IPS-18a (cell line): ENCODE data around the gene TAF11L8.
"Not testable (repeated sequence)": the region's sequence is repeated elsewhere in the genome, so short reads cannot be mapped to it uniquely, and the experiment has no call there.

Experiments used
- H3K27ac ChIP-seq: one replicate; pipeline ENCODE4 v1.5.1; 2013; ENCODE audit warnings: low read length
- H3K27me3 ChIP-seq: one replicate; pipeline ENCODE4 v1.6.1; 2013; ENCODE audit warnings: mild to moderate bottlenecking, low read length; ENCODE audit not compliant: control insufficient read depth, insufficient read depth
- H3K36me3 ChIP-seq: one replicate; pipeline ENCODE4 v1.6.1; 2013; ENCODE audit warnings: low read depth, low read length; ENCODE audit not compliant: control insufficient read depth
- H3K4me1 ChIP-seq: one replicate; pipeline ENCODE4 v1.6.1; 2013; ENCODE audit warnings: low read depth, low read length; ENCODE audit not compliant: control insufficient read depth
- H3K4me3 ChIP-seq: one replicate; pipeline ENCODE4 v1.5.1; 2013; ENCODE audit warnings: low read length
- H3K9ac ChIP-seq: one replicate; pipeline ENCODE4 v1.6.1; 2013; ENCODE audit warnings: mild to moderate bottlenecking, low read length, moderate library complexity
- H3K9me3 ChIP-seq: one replicate; pipeline ENCODE4 v1.6.1; 2013; ENCODE audit warnings: low read depth, low read length; ENCODE audit not compliant: control insufficient read depth

The TAF11L8 gene

GRCh38 chr5:17590860-17591259, at the start of gene TAF11L8:
Gene TAF11L8, minus strand, starts transcription at chr5:17590960.
- H3K4me1 ChIP-seq, H3K27me3 ChIP-seq, H3K36me3 ChIP-seq, H3K9me3 ChIP-seq, H3K27ac ChIP-seq, H3K9ac ChIP-seq, H3K4me3 ChIP-seq: not testable (repeated sequence)

GRCh38 chr5:17634160-17634559, 43.4 kb upstream of the TAF11L8 start, which contains the start of gene TAF11L14:
Gene TAF11L14, plus strand, starts transcription at chr5:17634460.
- Histone ChIP-seq H3K36me3 (no peaks in the 10 kb centered on the region), H3K9me3 (no peaks in the 10 kb centered on the region), H3K9ac (no peak within 1 kb of the TSS), H3K27ac (no peak within 1 kb of the TSS), H3K27me3 (no peaks in the 10 kb centered on the region), H3K4me1 (no peaks in the 10 kb centered on the region), H3K4me3 (no peak within 1 kb of the TSS)

GRCh38 chr5:17631788-17632187, 41.0 kb upstream of the TAF11L8 start, which contains the start of gene TAF11L13:
Gene TAF11L13, plus strand, starts transcription at chr5:17632088.
- not testable (repeated sequence) for H3K27ac ChIP-seq, H3K9ac ChIP-seq, H3K4me3 ChIP-seq, H3K27me3 ChIP-seq, H3K4me1 ChIP-seq, H3K9me3 ChIP-seq, H3K36me3 ChIP-seq

GRCh38 chr5:17625686-17626085, 34.9 kb upstream of the TAF11L8 start:
- H3K4me3 ChIP-seq = no peak overlapping the region
- no peaks in the 10 kb centered on the region for H3K27me3 ChIP-seq
- H3K27ac ChIP-seq = no peak overlapping the region
- H3K36me3 ChIP-seq = no peaks in the 10 kb centered on the region
- no peaks in the 10 kb centered on the region for H3K9me3 ChIP-seq
- no peaks in the 10 kb centered on the region for H3K4me1 ChIP-seq
- H3K9ac ChIP-seq = no peak overlapping the region

GRCh38 chr5:17620627-17621026, 29.9 kb upstream of the TAF11L8 start:
- H3K9ac ChIP-seq = no peak overlapping the region
- H3K27ac ChIP-seq = no peak overlapping the region
- H3K4me3 ChIP-seq = no peak overlapping the region
- H3K9me3 ChIP-seq = no peaks in the 10 kb centered on the region
- H3K27me3 ChIP-seq = no peaks in the 10 kb centered on the region
- no peaks in the 10 kb centered on the region for H3K4me1 ChIP-seq
- no peaks in the 10 kb centered on the region for H3K36me3 ChIP-seq

- H3K9ac ChIP-seq = no peak overlapping the region
- no peaks in the 10 kb centered on the region for H3K36me3 ChIP-seq
- H3K27ac ChIP-seq = no peak overlapping the region
- H3K4me1 ChIP-seq = no peaks in the 10 kb centered on the region
- no peaks in the 10 kb centered on the region for H3K27me3 ChIP-seq
- H3K9me3 ChIP-seq = no peaks in the 10 kb centered on the region
- H3K4me3 ChIP-seq = no peak overlapping the region
Measured at GRCh38 chr5:17619354-17619753, 28.6 kb upstream of the TAF11L8 start.

DNA sequence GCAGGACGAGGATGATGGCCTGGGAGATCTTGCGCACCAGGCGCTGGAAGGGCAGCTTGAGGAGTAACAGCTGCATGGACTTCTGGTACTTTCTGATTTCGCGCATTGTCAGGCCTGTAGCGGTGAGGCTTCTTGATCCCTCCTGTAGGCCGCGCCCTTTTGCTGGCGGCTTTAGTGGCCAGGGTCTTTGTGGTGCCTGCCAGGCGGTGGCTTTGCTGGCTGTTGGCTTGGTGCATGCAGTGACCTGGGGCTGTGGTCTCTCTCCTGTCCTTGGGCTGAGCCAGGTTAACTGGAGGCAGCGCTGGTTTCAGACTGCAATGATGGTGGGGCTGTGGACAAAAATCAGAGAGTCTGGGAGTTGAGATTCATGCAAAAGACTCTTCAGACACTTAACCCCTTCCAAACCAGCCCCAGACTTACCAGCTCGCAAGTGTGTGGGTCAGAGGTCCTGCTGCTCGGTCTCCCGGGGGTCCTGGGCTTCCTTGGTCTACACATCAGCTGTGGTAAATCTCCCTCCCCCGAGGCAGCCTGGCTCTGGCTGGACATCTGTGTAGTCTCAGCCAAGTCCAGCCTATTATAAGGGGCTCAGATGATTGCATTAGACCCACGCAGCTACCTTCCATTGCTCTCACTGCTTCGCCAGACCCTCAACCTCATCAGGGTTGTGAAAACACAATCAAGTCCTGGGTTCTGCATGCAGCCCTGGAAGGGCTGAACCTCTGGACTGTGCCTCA, 24.3 kb upstream of the TAF11L8 start:
- H3K9ac ChIP-seq = no peak overlapping the region
- H3K36me3 ChIP-seq = no peaks in the 10 kb centered on the region
- no peaks in the 10 kb centered on the region for H3K27me3 ChIP-seq
- no peaks in the 10 kb centered on the region for H3K9me3 ChIP-seq
- H3K27ac ChIP-seq = no peak overlapping the region
- no peaks in the 10 kb centered on the region for H3K4me1 ChIP-seq
- H3K4me3 ChIP-seq = no peak overlapping the region

DNA sequence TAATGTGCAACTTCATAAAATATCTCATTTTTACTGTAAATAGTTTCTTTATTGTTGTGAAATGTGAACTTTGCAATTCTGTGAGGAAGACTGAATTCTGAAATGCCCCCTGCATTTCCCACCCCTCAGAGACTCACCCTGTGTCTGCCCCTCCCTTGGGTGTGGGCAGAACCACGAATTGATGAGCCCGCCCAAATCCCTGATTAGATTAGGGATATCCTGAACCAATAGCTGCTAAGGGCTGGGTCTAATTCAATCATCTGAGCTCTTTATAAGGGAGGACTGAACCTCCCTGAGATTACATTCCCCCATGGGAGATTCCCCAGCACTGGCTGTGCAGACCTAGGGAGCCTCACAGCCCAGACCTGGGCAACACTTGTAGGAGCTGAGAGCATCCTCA, 19.3 kb upstream of the TAF11L8 start, which contains the start of gene TAF11L12:
TAF11L12 (plus strand) TSS at position 301 of the 400 bp plus-strand sequence.
- H3K27ac ChIP-seq, H3K4me3 ChIP-seq, H3K9me3 ChIP-seq, H3K4me1 ChIP-seq, H3K27me3 ChIP-seq, H3K36me3 ChIP-seq, H3K9ac ChIP-seq: not testable (repeated sequence)

GRCh38 chr5:17607461-17607860, 16.7 kb upstream of the TAF11L8 start:
- not testable (repeated sequence) for H3K4me3 ChIP-seq, H3K27me3 ChIP-seq, H3K9me3 ChIP-seq, H3K27ac ChIP-seq, H3K4me1 ChIP-seq, H3K36me3 ChIP-seq, H3K9ac ChIP-seq

DNA sequence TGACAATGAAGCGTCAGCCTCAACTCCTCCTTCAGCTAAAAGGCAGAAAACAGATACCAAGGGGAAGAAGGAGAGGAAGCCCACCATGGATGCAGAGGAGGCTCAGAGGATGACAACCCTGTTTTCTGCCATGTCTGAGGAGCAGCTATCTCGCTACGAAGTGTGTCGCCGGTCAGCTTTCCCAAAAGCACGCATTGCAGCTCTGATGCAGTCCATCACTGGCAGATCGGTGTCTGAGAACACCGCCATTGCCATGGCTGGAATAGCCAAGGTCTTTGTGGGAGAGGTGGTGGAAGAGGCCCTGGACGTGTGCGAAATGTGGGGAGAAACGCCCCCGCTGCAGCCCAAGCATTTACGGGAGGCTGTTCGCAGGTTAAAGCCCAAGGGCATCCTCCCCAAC, 14.2 kb upstream of the TAF11L8 start:
- Histone ChIP-seq H3K4me3 (no peak overlapping the region), H3K4me1 (no peaks in the 10 kb centered on the region), H3K36me3 (no peaks in the 10 kb centered on the region), H3K27me3 (no peaks in the 10 kb centered on the region), H3K9ac (no peak overlapping the region), H3K27ac (no peak overlapping the region), H3K9me3 (no peaks in the 10 kb centered on the region)

DNA sequence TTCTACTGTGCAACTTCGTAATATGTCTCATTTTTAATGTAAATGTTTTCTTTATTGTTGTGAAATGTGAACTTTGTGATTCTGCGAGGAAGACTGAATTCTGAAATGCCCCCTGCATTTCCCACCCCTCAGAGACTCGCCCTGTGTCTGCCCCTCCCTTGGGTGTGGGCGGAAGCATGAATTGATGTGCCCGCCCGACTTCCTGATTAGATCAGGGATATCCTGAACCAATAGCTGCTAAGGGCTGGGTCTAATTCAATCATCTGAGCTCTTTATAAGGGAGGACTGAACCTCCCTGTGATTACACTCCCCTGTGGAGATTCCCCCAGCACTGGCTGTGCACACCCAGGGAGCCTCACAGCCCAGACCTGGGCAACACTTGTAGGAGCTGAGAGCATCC, 13.1 kb upstream of the TAF11L8 start, which contains the start of gene TAF11L11:
TAF11L11 (plus strand) TSS at position 304 of the 400 bp plus-strand sequence.
- H3K27me3 ChIP-seq, H3K27ac ChIP-seq, H3K9me3 ChIP-seq, H3K36me3 ChIP-seq, H3K4me1 ChIP-seq, H3K4me3 ChIP-seq, H3K9ac ChIP-seq: not testable (repeated sequence)

DNA sequence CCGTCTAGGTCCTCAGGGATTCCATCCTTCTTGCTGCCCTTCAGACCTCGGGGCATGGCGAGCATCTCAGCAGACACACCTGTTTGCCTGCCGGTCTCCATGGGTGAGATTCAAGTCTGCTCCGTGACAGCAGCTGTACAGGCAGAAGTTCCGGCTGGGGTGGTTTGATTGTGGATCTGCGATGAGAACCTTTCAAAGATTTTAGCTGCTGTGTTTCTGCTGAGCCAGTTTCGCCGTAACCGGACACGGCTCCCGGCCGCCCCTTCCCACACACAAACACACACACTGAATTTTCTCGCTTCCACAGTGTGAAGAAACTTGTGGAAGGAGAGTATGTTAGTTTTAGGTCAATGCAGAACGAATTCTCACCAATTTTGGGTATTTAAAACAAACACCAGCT, 7.0 kb upstream of the TAF11L8 start, which contains the start of gene TAF11L10:
TAF11L10 (minus strand) TSS at position 101 of the 400 bp plus-strand sequence.
- H3K36me3 ChIP-seq, H3K4me1 ChIP-seq, H3K4me3 ChIP-seq, H3K27me3 ChIP-seq, H3K9ac ChIP-seq, H3K27ac ChIP-seq, H3K9me3 ChIP-seq: not testable (repeated sequence)
